Prostate gland (tissue), 2 donors: ENCODE measurements around the gene HABP2. TPM values are rescaled to one million over a fixed set of nuclear protein-coding genes. Genes with fewer than 3 reads are reported as not detected.

Experiments used
- DNase-seq: peaks from one replicate; pipeline ENCODE4 v3.0.0-alpha.2; 2019; ENCODE audit warnings: low spot score
- H3K27ac ChIP-seq, 2 donors: fragments of 200-600 bp; sonication (generic); 2 replicates each; pipeline ENCODE4 v1.5.1; 2017 to 2019
- H3K27me3 ChIP-seq: fragments of 200-600 bp; sonication (generic); replicated peaks from 2 replicates; pipeline ENCODE4 v1.5.1; 2019; ENCODE audit not compliant: insufficient read depth
- H3K36me3 ChIP-seq, 2 donors: fragments of 200-600 bp; sonication (generic); 1 replicate in 1 of 2; 2 replicates in 1 of 2; pipeline versions ENCODE4 v1.5.1 to v1.8.1; 2017 to 2019
- H3K4me1 ChIP-seq: fragments of 200-600 bp; sonication (generic); replicated peaks from 2 replicates; pipeline ENCODE4 v1.5.1; 2019
- H3K4me3 ChIP-seq, 2 donors: fragments of 200-600 bp; sonication (generic); 2 replicates each; pipeline ENCODE4 v1.5.1; 2017 to 2019
- H3K9me3 ChIP-seq: fragments of 200-600 bp; sonication (generic); 2 replicates; pipeline ENCODE4 v1.5.1; 2017
- POLR2A ChIP-seq: fragments of 450-650 bp; IDR thresholded peaks from one replicate; pipeline ENCODE4 v1.6.1; 2016; ENCODE audit warnings: antibody characterized with exemption, mild to moderate bottlenecking
- POLR2AphosphoS5 ChIP-seq: sonication (generic); formaldehyde crosslinking; IDR thresholded peaks from one replicate; pipeline ENCODE4 v1.6.1; 2017; ENCODE audit warnings: antibody characterized with exemption
- WGBS: methylation state at CpG from one replicate; pipeline ENCODE4 v1.1.5; 2018; 5-methylcytosine and 5-hydroxymethylcytosine counted together
- intact Hi-C: fragments of 100-400 bp; cut with DNase I; formaldehyde crosslinking; loops from one replicate; pipeline ENCODE4 v1.14.2; 2022
- total RNA-seq, 2 donors: library from RNA; depleted of rRNA; stranded (reverse); fragments of >200 nt; gene quantifications; one replicate each; pipeline ENCODE4 v1.1.0, GENCODE V29; 2016
- TF ChIP-seq, protein P1 (sequence below), 4 experiments: fragments of 200-600 bp in 2 of 4; fragments of 450-650 bp in 2 of 4; sonication (generic) in 2 of 4; IDR thresholded peaks; 1 replicate in 3 of 4; 2 replicates in 1 of 4; pipeline ENCODE4 v1.5.1; 2016 to 2019; ENCODE audit warnings: antibody characterized with exemption in 4 of 4, mild to moderate bottlenecking in 2 of 4, moderate library complexity in 2 of 4

The HABP2 gene
- total RNA-seq, 2 donors from 2014 or later, result 0.17 TPM; not detected in 1

DNA sequence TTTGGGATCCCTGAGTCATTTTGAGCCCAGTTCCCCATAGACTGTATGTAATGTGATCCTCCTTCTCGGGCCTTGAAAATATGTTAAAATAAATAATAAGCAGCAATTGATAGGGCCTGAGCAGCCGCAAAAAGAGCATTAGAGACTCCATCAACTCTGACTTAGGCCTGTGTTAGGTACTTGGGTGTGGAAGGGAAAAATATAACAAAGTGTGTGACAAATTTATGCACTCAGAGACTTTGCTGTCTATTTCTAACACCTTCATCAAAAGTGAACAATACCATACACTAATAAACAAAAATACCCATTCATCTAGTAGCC, 31.4 kb upstream of the HABP2 start:
- peaks cover 2% of the 10 kb centered on the region for H3K4me1 ChIP-seq
- no peaks in the 10 kb centered on the region for H3K27me3 ChIP-seq
- 50% methylated on average over 2 of the region's 2 CpGs for WGBS
- H3K36me3 ChIP-seq, result no peaks in the 10 kb centered on the region
- H3K27ac ChIP-seq, result no peak overlapping the region
- TF ChIP-seq, protein P1, sequence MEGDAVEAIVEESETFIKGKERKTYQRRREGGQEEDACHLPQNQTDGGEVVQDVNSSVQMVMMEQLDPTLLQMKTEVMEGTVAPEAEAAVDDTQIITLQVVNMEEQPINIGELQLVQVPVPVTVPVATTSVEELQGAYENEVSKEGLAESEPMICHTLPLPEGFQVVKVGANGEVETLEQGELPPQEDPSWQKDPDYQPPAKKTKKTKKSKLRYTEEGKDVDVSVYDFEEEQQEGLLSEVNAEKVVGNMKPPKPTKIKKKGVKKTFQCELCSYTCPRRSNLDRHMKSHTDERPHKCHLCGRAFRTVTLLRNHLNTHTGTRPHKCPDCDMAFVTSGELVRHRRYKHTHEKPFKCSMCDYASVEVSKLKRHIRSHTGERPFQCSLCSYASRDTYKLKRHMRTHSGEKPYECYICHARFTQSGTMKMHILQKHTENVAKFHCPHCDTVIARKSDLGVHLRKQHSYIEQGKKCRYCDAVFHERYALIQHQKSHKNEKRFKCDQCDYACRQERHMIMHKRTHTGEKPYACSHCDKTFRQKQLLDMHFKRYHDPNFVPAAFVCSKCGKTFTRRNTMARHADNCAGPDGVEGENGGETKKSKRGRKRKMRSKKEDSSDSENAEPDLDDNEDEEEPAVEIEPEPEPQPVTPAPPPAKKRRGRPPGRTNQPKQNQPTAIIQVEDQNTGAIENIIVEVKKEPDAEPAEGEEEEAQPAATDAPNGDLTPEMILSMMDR (IDR thresholded peaks at IDR 0.05), result no peak
- TF ChIP-seq POLR2AphosphoS5 (no peak), POLR2A (no peak)
- no peak overlapping the region for H3K4me3 ChIP-seq
- intact Hi-C loops, result loop anchor here (5.0 kb wide), 2 partner anchors 134 to 394 kb away; no protein-coding TSS in a partner anchor
- H3K9me3 ChIP-seq, result no peaks in the 10 kb centered on the region
- DNase-seq, result no peak

DNA sequence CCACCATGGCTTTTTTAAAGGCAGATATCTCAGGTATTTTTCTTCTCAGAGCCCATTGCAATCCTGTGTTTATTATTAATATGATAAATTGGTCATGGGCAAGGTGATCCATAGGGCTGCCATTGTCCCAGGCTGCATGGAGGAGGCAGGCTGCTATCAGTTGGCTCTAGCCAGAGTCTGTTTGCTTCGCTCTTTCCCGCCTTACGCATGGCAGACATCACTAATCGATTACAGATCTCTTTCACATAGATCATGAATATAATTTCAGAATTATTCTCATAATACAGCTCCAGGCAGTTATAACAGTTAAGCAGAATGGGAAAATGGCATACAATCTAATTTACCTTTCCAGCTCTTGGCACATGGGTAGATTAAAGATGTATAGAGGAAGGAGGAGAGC, 30.4 kb upstream of the HABP2 start:
- no peak overlapping the region for H3K27ac ChIP-seq
- 97% methylated on average over 4 of the region's 4 CpGs for WGBS
- intact Hi-C loops, result loop anchor here (5.0 kb wide), 2 partner anchors 135 to 395 kb away; no protein-coding TSS in a partner anchor

DNA sequence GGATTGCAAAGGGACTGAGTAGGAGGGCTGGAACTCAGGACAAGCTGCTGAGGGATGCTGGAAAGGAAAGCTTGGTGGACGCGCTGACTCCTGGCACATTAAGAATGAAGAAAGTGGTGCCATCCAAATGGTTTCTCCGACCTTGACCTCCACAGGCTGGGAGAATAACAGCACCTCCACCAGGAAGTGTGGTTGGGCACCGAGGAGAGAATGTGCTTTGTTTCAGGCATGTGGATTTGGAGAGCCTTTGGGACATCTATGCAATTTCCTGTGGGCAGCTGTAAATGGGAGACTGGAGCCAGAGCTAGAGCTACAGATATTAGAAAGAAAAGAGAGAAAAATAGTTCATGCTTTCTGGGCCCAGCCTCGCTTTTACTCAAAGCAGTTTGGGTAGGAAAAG, 29.8 kb upstream of the HABP2 start:
- Histone ChIP-seq H3K4me3 (no peak overlapping the region), H3K36me3 (no peaks in the 10 kb centered on the region), H3K9me3 (no peaks in the 10 kb centered on the region), H3K4me1 (peaks cover 2% of the 10 kb centered on the region), H3K27me3 (no peaks in the 10 kb centered on the region), H3K27ac (no peak overlapping the region)
- TF ChIP-seq POLR2AphosphoS5 (no peak), POLR2A (no peak)
- TF ChIP-seq, protein P1 (IDR thresholded peaks at IDR 0.05), result no peak
- WGBS, result 83% methylated on average over 5 of the region's 5 CpGs
- intact Hi-C loops, result loop anchor here (5.0 kb wide), 2 partner anchors 136 to 396 kb away; no protein-coding TSS in a partner anchor
- no peak for DNase-seq

More for the DNA sequence above, 30.4 kb upstream of the HABP2 start:
- H3K4me3 ChIP-seq, result no peak overlapping the region
- no peak for TF ChIP-seq POLR2AphosphoS5
- TF ChIP-seq, protein P1 (IDR thresholded peaks at IDR 0.05), result no peak
- TF ChIP-seq POLR2A, result no peak
- DNase-seq, result no peak
- H3K9me3 ChIP-seq, result no peaks in the 10 kb centered on the region
- peaks cover 2% of the 10 kb centered on the region for H3K4me1 ChIP-seq
- no peaks in the 10 kb centered on the region for H3K27me3 ChIP-seq
- no peaks in the 10 kb centered on the region for H3K36me3 ChIP-seq

DNA sequence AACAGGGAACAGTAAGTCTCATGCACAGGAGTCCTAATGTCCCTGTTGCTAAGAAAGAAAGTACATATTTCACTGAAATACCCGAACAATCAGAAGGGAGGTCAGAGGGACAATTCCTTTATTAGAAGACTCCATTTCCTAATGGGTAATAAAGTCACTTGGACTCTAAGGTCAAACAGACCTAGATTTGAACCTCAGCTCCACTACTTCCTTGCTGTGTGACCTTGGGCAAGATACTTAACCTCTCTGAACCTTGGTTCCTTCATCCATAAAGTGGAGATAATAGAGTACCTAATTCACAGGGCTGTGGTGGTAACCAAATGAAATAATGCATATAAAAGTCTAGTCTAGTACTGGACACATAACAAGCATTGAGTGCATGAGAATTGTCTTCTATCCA, 29.2 kb upstream of the HABP2 start:
- Histone ChIP-seq H3K4me1 (peaks cover 2% of the 10 kb centered on the region), H3K4me3 (no peak overlapping the region), H3K9me3 (no peaks in the 10 kb centered on the region), H3K27me3 (no peaks in the 10 kb centered on the region), H3K36me3 (no peaks in the 10 kb centered on the region), H3K27ac (no peak overlapping the region)
- intact Hi-C loops, result loop anchor here (5.0 kb wide), 2 partner anchors 136 to 396 kb away; no protein-coding TSS in a partner anchor
- 86% methylated on average over 1 of the region's 1 CpG for WGBS
- DNase-seq, result no peak
- TF ChIP-seq POLR2A, result no peak
- TF ChIP-seq, protein P1 (IDR thresholded peaks at IDR 0.05), result no peak
- TF ChIP-seq POLR2AphosphoS5, result no peak

DNA sequence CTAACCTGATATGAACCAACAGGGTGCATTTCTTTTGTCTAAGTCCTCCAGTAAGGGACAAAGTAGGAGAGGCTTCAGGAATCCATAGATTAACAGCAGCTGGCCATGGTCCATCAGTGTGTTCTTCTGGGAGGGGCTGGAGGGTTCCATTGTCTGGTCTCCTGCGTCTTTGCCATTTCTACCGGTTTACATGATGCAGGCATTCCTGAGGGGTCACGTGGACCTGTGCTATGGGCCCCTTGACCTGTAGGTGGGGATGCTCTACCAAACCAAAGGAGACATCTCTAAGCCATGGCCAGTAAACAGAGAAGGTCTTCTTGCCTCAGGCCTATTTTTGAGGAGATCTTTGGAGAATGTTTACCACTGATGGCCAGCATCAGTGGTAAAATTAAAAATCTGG, 28.7 kb upstream of the HABP2 start:
- 71% methylated on average over 3 of the region's 3 CpGs for WGBS
- Histone ChIP-seq H3K27ac (no peak overlapping the region), H3K36me3 (no peaks in the 10 kb centered on the region), H3K4me3 (no peak overlapping the region), H3K9me3 (no peaks in the 10 kb centered on the region), H3K4me1 (peaks cover 2% of the 10 kb centered on the region), H3K27me3 (no peaks in the 10 kb centered on the region)
- TF ChIP-seq, protein P1 (IDR thresholded peaks at IDR 0.05), result peak in 1 of 4 experiments; percentile 19
- no peak for TF ChIP-seq POLR2A
- intact Hi-C loops, result loop anchor here (5.0 kb wide), 2 partner anchors 137 to 397 kb away; no protein-coding TSS in a partner anchor
- DNase-seq, result no peak
